GM12873 (cell line): ENCODE results near the gene CLDN9.

Source experiments
- TF ChIP-seq, protein P1 (sequence below): IDR thresholded peaks from 2 replicates; pipeline ENCODE4 v1.5.1; 2012; ENCODE audit warnings: low read depth, mild to moderate bottlenecking, moderate library complexity, low read length, control low read depth; ENCODE audit not compliant: insufficient read depth; ENCODE audit errors: missing control alignments

CLDN9 gene

DNA sequence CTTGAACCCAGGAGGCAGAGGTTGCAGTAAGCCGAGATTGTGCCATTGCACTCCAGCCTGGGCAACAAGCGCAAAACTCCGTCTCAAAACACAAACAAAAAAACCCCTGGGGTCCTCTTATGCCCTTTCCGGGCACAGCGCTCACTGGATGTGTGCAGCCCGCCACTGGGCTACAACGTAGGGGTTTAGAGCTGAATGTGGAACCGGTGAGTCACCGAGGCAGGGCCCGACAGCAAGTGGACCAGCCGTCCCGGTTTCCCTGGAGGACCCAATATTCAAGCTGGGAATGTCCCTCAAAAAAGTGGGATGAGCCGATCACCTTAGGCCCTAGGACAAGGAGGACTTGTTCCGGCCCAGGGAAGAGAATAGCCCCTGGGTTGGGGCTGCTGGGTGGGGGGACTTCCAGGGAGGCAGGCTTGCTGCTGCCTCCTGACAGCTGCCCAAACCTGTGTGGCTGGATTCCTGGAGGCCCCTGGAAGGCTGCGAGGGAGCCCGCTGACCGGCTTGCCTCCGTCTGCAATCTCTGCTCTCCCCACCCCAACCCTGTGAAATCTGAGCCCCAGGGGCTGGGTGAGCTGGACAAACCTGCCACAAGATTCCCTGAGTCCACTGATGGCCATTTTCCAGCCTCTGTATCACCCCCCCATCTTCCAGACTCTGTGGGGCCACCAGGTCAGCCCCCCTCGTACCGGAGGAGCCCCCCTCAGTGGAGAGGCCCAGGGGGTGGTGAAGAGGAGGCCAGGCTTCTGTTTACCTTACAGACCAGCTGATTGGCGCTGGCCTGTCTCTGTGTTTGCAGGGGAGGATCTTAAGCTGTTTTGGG lies 2.9 kb upstream of the CLDN9 start:
- TF ChIP-seq, protein P1, sequence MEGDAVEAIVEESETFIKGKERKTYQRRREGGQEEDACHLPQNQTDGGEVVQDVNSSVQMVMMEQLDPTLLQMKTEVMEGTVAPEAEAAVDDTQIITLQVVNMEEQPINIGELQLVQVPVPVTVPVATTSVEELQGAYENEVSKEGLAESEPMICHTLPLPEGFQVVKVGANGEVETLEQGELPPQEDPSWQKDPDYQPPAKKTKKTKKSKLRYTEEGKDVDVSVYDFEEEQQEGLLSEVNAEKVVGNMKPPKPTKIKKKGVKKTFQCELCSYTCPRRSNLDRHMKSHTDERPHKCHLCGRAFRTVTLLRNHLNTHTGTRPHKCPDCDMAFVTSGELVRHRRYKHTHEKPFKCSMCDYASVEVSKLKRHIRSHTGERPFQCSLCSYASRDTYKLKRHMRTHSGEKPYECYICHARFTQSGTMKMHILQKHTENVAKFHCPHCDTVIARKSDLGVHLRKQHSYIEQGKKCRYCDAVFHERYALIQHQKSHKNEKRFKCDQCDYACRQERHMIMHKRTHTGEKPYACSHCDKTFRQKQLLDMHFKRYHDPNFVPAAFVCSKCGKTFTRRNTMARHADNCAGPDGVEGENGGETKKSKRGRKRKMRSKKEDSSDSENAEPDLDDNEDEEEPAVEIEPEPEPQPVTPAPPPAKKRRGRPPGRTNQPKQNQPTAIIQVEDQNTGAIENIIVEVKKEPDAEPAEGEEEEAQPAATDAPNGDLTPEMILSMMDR: no peak

- TF ChIP-seq, protein P1: no peak
Observed at GRCh38 chr16:3010510-3010909, 2.2 kb upstream of the CLDN9 start.

DNA sequence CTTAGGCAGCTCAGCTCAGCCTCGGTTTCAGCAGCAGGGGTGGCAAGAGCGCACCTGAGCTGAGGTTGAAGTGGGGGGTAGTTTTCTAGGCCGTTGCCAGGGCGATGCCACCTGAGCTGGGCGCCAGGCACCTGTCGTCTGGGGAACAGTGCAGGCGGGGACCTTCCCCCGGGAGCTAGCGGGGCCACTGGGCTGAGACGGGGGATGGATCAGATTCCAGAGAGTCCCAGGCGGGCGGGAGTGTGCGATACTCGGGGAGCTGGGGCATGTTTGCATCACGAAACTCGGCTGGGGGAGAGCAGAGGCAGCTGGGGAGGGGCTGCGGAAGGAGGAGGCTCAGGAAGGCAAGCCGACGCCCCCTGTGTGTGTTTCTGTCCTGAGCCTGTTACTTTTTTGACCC lies 477 bp upstream of the CLDN9 start:
- TF ChIP-seq, protein P1: no peak

- TF ChIP-seq, protein P1: no peak
Observed at GRCh38 chr16:3013491-3013951, 798 bp downstream of the CLDN9 start.

DNA sequence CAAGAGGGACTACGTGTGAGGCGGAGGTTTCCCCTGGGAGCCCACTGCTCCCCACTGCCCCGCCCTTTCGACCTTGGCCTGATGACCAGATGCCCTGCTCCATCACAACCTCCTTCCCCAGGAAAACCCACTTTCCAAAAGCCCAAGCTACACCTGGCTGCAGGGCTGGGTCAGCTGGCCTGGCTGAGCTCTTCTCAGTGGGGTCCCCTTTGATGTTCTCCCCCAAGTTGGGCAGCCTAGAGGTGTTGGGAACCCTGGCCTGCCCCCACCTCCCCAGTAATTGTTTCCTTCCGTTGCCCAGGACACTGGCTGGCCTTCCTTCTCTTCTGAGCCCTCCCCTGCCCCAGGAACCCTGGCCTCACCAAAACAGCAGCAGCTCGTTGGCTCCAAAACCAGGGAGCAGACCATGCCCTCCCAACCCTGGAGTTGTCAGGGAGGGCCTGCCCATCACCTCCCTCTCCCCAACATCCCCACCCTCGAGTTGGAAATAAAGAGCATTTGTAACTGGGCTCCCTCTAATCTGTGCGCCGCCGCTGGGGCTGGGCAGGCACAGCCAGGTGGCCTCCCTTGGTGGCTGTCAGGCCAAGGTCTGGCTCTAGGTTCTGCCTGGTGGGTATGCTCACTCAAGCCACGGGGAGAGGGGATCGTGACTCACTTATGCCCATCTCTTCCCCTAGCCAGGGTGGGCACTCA lies 1.4 kb downstream of the CLDN9 start:
- TF ChIP-seq, protein P1: no peak

GRCh38 chr16:3014971-3015370 lies 2.2 kb downstream of the CLDN9 start:
- TF ChIP-seq, protein P1: no peak

DNA sequence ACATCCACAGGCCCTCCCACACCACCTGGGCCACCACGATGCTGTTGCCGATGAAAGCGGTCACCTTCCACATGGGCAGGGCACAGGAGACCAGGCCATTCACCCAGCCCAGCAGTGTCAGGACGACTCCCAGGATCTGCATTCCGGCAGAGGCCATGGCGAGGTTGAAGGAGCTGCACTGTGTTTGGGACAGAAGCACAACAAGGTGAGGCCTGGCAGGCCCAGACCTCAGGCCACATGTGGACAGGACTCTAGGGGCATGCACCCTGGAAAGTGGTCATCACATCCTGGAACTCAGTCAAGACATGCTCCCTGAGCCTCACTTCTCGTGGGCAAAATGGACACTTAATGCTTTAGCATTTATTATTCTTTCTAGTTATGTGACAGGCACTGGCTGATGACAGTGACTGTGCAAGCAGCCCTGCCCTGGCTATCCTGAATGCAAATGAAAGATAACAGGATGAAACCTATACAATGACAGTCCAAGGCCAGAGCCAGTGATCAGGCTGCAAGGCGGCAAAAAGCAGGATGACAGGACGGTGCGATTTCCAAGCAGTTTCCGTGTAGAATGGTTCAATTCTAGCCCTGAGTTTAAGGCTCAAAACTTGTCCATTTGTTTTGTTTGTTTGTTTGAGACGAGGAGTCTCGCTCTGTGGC lies 3.3 kb downstream of the CLDN9 start:
- TF ChIP-seq, protein P1: no peak
